HG03469 (cell line): ENCODE measurements around the gene PVRIG.
"Not testable (repeated sequence)": the region's sequence is repeated elsewhere in the genome, so short reads cannot be mapped to it uniquely, and the experiment has no call there.

Experiments used
- ATAC-seq: cut with Tn5 transposase; IDR thresholded peaks from one replicate; pipeline ENCODE4 v1.9.1; 2021; ENCODE audit warnings: mild to moderate bottlenecking, moderate library complexity, moderate number of reproducible peaks; ENCODE audit not compliant: unreplicated experiment

The PVRIG gene

DNA sequence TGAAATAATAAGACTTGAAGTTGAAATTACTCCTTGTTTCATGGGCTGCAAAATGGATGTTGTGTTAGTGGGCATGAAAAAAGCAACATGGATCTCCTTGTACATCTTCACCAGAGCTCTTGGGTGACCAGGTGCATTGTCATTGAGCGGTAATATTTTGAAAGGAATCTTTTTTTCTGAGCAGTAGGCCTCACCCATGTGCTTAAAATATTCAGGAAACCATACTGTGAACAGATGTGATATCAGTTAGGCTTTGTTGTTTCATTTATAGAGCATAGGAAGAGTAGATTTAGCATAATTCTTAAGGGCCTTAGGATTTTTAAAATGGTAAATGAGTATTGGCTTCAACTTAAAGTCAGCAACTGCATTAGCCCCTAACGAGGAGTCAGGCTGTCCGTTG is 26.8 kb upstream of the PVRIG start:
- ATAC-seq: no peak

DNA sequence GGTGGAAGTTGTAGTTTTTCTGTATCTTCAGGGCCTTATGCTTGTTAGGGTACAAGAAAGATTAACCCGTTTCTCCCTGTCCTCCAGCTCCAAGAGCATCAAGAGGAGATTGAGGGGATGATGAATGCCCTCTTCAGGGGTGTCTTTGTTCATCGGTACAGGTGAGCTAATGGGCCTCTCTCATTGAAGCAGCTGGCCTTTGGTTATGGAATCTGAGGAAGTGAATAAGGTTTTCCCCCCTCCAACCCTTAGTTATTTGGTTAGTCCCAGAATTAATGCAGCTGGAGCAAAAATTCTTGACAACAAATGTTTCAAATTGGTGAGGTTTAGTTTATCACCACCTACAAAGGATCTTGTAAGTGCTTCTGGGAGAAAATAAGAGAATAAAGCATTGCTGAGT is 24.5 kb upstream of the PVRIG start:
- no peak for ATAC-seq

DNA sequence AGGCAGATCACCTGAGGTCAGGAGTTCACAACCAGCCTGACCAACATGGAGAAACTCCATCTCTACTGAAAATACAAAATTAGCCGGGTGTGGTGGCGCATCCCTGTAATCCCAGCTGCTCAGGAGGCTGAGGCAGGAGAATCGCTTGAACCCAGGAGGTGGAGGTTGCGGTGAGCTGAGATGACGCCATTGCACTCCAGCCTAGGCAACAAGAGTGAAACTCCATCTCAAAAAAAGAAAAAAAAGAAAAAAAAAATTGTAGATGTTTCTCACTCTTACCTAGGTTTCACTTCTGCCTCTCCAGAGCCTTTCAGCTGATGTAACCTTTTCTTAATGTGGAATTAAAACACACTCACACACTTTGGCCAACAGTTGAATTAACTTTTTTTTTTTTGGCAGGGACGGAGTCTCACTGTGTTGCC is 23.8 kb upstream of the PVRIG start:
- not testable (repeated sequence) for ATAC-seq

DNA sequence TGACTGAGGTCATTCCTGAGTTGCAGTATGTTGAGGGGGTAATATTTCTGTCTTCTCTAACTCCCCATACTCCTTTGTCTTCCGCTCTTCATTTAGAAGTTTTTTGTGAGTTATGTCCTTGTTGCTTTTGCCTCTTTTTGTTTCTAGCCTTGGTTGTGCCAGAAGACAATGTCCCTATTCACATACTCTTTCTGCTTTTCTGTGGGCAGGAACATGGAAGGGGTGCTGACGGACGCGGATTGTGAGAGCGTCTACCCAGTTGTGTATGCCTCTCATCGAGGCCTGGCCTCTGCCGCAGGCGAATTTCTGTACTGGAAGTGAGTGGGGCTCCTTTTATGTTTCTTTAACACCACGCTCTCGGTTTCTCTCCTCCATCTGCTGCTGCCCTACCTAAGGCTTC is 21.5 kb upstream of the PVRIG start:
- ATAC-seq: no peak

DNA sequence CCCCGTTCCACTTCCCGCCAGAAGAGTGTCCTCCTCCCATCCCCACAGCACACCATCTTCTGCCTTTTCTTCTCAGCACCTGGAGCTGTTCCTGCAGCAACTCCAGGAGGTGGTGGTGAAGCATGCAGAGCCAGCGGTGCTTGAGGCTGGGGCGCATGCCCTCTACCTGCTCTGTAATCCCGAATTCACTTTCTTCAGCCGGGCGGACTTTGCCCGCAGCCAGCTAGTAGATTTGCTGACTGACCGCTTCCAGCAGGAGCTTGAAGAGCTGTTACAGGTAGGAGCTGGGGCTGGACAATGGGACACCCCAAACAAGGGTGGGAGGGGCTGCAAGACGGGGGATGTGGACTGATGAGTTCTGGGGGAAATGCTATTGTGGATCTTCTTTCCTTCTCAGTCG is 19.1 kb upstream of the PVRIG start:
- ATAC-seq: no peak

DNA sequence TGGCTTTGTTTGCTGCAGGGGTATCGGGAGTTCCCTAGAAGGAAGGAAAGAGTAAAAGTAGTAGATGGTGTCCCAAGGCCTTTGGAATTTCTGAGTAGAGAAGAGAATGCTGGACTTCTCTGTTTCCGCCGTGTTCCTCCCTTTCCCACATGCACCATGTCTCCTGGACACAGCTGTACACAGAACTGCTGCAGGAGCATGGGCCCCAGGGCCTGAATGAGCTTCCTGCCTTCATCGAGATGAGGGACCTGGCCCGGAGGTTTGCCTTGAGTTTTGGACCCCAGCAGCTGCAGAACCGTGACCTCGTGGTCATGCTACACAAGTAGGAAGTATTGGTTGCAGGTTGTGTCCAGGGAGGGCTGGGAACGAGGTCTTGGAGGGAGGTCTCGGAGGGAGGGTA is 15.3 kb upstream of the PVRIG start:
- ATAC-seq: no peak

DNA sequence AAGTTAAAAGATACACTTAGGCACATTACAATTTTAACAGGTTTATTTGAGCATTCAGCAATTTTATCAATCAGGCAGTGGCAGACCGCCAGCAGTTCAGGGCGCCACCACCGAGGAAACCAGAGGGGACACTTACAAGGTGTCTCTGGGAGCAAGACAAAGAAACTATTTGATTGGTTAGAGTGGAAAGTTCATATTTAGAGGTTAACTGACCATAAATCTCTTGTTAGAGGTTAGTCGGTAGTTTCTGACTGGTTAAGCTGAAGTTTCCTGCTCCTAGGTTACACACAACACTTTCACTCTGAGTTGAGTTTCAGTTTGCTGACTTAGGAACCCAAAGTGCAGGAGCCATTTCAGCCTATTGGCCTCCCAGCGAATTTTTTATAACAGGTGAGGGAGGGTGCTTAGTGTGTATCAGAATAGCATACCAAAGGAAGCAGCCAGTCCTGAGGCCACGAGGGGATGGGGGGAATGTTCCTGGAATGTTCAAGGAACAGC is 10.8 kb upstream of the PVRIG start:
- ATAC-seq: peak; percentile 49

DNA sequence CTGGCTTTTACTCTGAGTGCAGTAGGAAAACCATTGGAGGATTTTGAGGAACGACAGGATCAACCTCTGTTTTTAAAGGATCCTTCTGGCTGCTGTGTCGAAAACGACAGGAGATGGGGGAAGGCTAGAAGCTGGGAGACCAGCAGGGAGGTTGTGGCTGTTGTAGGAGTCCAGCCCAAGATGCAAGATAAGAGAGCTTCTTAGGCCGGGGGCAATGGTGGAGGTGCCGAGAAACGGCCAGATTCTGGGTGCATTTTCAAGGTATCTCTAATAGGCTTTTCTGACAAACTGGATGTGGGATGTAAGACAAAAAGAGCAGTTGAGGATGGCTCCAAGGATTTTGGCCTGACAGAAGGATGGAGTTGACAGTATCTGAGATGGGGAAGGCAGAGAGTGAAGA is 10.3 kb upstream of the PVRIG start:
- no peak for ATAC-seq

DNA sequence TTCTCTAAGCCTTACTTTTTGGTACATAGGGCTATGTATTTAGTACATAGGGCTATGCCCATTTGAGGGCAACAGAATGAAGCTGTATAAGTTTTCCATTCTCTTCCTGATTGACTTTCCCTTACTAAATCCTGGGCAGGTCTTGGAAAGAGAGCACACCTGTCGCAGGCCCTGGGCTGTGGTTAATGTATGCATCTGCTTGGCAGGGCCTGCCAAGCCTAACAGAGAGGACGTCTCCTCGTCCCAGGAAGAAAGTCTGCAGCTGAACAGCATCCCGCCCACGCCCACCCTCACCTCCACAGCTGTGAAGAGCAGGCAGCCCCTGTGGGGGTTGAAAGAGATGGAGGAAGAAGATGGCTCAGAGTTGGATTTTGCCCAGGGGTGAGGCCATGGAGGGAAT is 8.9 kb upstream of the PVRIG start:
- ATAC-seq: no peak

DNA sequence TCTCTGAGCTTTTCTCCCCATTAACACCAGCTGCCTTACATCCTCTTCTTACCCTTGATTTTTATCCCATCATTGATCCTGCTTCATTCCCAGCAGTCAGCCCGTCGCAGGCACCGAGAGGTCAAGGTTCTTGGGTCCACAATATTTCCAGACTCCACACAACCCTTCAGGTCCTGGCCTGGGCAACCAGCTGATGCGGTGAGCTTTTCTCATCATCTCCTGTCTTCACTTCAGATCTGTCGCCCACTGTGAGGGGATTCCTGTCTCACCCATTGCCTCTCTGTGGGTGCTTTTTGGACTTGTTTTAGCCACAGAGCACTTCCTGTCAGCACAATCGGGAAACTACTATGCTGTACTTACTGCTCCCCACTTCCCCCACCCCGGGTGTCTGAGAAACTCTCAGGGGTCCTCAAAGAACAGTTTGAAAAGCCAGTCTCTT is 8.4 kb upstream of the PVRIG start:
- no peak for ATAC-seq

DNA sequence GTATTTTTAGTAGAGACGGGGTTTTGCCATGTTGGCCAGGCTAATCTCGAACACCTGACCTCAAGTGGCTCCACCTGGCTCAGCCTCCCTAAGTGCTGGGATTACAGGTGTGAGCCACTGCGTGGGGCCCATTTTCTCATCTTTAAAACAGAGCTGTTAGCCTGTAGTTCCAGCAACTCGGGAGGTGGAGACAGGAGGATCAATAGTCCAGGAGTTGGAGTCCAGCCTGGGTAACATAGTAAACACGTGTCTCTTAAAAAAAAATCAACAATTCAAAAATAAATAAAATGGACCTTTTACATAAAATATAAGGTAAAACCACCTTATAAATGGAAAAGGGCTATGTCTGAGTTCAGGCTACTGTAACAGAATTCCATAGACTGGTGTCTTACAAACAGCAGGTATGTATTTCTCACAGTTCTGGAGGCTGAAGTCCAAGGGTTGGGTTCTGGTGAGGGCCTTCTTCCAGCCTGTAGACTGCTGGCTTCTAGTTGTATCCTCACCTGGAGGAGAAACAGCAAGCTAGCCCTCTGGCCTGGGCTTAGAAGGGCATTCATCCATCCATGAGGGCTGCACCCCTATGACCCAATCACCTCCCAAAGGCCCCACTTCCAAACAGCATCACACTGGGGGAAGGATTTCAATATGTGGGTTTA is 7.0 kb upstream of the PVRIG start:
- no peak for ATAC-seq

DNA sequence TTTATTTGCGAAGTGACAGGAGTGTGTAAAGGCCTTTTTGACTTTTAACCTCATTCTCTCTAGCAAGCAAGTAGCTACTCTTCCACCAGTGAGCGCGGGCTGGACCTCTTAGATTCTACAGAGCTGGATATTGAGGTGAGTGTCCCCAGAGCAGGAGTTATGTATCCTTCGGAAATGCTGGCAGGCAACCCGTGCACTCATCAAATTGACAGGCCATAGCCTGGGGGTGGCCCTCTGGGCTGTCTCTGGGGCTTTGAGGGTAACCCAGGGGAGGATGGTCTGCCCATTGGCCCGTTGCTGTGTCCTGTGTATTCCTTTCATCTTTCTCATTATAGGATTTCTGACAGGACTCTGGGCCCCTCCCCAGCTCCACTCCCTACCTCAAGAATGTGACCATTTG is 6.1 kb upstream of the PVRIG start:
- ATAC-seq: no peak

DNA sequence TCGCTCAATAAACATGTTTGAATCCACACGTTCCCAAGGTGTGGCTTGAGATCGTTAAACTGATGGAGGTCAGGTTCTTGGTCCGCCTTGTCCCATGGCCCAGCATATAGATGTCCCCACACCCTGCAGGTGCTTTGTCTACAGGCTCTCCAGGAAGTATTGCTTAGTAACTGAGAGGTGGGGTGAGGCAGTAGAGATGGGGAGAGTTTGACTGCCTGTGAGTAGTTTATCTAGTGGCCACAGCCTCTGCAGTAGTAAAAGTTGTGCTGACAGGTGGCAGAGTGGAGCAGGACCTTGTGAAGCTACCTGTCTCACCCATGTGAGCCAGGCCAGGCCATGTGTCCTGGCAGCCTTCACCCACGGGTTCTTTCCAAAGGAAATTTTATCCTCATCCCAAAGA is 5.4 kb upstream of the PVRIG start:
- ATAC-seq: not testable (repeated sequence)

DNA sequence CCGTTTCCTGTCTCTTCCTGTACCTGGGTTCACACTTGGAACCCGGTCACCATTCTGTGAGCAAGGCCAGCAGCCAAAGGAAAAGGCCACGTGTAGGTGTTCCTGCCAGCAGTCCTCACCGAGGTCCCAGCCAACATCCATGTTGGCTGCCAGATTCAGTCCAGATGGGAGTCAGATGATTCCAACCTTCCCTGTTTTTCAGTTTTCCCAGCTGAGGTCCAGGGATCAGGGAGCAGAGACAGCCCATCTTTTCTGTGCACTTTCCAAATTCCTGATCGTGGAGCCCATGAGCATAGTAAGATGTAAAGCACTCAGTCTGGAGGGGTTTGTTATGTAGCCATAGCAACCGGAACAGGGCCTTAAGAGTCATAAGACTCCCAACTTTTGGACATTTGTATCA is 3.9 kb upstream of the PVRIG start:
- ATAC-seq: no peak

DNA sequence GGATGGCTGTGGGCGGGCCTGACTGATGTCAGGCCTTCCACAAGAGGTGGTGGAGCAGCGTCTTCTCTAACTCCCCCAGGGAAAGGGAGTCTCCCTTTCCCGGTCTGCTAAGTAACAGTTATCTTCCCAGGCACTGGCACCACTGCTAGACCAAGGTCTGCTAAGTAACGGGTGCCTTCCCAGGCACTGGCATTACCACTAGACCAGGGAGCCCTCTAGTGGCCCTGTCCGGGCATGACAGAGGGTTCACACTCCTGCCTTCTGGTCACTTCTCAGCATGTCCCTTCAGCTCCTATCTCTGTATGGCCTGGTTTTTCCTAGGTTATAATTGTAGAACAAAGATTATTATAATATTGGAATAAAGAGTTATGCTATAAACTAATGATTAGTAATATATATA is 1.8 kb upstream of the PVRIG start:
- not testable (repeated sequence) for ATAC-seq

DNA sequence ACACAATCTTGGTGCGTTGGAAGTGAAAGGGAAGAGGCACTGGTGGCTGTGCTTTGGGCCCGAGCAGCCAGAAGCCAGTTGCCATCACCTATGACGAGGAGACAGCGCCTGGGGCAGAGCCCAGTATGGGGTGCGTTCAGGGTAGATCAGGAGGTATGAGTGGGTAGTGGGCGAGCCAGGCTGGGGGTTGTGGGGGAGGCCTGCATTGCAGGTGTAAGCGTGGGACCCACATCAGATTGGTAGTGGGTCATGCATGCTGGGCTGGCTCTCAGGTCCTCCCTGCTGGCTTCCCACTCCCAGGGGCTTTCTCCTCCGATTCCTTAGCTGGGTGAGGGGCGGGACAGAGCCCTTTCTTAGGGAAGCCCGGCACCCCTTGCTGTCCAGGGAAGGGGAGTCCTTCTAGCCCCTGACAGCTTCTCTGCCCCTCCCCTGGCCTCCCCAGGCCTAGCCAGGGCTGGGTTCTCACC is 445 bp upstream of the PVRIG start:
- ATAC-seq: no peak

DNA sequence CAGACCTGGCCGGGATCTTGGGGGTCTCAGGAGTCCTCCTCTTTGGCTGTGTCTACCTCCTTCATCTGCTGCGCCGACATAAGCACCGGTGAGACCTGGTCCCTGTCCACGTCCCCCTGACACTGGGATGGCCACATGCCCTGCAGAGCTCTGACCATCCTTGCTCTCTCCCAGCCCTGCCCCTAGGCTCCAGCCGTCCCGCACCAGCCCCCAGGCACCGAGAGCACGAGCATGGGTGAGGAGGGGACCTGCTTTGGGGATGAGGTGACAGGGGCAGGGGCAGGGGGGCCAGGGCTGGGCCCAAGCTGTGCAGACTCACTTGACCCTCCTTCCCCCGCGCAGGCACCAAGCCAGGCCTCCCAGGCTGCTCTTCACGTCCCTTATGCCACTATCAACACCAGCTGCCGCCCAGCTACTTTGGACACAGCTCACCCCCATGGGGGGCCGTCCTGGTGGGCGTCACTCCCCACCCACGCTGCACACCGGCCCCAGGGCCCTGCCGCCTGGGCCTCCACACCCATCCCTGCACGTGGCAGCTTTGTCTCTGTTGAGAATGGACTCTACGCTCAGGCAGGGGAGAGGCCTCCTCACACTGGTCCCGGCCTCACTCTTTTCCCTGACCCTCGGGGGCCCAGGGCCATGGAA is 959 bp downstream of the PVRIG start:
- ATAC-seq: no peak

DNA sequence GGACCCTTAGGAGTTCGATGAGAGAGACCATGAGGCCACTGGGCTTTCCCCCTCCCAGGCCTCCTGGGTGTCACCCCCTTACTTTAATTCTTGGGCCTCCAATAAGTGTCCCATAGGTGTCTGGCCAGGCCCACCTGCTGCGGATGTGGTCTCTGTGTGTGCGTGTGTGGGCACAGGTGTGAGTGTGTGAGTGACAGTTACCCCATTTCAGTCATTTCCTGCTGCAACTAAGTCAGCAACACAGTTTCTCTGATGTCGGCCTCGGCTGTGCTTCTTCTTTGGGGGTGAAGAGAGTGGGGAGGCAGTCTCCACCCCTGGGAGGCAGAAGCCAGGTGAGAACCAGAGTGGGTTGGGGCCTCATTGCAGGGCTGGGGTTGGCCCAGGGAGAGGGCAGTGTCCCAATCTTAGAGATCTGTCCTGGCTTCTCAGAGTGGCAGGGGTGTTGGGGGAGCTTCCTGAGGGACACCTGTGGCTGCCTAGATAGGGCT is 1.5 kb downstream of the PVRIG start:
- ATAC-seq: peak; percentile 30

DNA sequence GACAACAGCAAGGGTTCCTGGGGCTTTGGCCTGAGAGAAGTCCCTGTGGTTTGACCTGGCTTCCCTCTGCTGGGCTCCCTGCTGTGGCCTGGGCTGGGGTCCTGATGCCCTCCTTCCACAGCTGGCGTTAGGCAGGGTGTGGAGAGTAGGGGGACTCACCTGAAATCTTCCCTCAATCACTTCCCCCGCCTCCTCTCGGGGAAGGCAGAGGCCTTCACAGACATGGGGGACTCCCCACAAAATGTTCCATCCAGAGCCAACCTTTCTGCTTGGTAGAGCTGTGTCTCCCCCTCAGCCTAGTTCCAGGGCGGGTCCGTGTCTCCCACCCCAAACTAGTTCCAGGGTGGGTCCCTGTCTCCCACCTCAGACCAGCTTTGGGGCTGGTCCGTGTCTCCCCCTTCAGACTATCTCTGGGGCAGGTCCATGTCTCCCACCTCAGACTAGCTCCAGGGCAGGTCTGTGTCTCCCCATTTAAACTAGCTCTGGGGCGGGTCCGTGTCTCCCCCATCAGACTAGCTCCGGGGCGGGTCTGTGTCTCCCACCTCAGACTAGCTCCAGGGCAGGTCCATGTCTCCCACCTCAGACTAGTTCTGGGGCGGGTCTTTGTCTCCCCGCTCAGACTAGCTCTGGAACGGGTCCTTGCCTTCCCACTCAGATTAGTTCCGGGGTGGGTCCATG is 2.2 kb downstream of the PVRIG start:
- no peak for ATAC-seq

DNA sequence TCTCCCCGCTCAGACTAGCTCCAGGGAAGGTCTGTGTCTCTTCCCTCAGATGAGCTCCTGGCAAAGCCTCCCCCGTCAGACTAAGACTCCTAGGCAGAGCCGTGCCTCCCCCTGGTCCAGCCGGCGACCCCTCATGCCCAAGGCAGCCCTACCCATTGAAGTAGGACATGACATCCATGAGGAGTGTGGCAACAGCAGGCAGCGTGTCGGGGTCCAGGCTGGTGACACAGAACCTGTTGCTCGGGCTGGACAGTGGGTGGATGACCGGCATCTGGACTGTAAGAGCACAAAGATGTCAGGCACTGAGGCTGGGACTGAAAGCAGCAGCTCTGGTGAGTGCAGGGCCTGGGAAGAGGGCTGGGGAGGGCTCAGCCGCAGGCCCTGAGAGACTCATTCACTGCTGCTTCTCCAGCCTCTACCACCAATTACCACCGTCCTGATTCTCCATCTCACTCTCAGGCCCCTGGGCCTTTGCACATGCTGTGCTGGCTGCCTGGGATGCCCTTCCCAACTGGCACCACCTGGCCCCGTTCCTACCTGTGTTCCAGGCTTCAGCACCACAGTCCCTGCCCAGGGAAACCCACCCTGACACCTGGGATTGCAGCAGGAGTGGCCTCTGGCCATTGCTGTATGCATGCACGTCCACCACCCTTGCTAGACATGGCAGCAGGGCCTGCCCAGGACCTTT is 2.8 kb downstream of the PVRIG start:
- ATAC-seq: no peak

DNA sequence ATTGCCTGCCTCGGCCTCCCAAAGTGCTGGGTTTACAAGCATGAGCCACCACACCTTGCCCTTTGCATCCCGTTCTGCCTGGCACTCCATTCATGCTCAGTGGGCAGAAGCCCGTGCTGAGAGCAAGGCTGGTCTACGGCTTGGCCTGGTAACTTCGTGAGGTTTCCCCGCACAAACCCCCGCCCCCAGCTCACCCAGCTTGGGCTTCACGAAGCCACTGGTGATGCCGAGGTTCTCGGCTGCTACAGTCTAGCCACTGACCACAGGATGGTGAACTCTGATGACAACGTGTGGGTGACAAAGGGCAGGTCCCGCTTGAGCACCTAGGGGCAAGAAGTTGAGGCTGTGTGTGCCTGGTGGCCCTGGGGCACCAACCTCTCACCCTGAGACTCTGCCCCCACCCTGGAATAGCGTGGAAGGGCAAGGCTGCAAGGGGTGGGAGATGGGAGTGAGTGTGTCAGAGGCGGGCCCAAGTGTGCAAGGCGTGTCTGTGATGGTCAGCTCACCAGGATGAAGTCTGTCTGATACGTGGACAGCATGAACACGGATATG is 3.7 kb downstream of the PVRIG start:
- ATAC-seq: not testable (repeated sequence)
